ENCODE results near the gene NTPCR. TPM values are rescaled to one million over a fixed set of nuclear protein-coding genes. Genes with fewer than 3 reads are reported as not detected.
"Not testable (repeated sequence)": the region's sequence is repeated elsewhere in the genome, so short reads cannot be mapped to it uniquely, and the experiment has no call there.

The NTPCR gene
- polyA plus RNA-seq, 1 donor (not counting 4 experiments of a cell fraction or from before 2014, with no cell fraction given), result 40.0 TPM

DNA sequence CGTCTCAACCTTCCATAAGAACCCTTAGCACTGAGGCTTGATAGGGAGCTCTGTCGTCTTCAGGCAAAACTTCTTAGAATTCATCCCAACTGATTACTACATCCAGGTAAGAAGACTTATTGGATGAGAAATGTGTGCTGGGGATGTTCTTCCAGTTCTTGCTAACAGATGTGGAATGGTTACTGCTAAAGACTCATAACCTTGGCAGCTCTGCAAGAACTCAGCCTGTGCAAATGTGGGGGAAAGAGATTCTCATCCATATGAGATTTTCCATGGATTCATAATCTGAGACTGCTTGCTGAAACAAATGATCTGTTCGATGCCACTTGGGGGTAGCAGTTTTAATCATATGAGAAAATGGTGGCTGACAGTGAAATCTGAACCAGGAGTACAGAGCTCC is 48.2 kb downstream of the NTPCR start:
- Histone ChIP-seq H3K9ac (ENCODE audit: control insufficient read depth, extremely low read depth, insufficient read depth, low read length) (no peak overlapping the region), H3K9me3 (ENCODE audit: control insufficient read depth, low read depth, low read length) (peaks cover 5% of the 10 kb centered on the region), H3K36me3 (ENCODE audit: control insufficient read depth in 2 of 2, extremely low read depth in 1 of 2, insufficient read depth in 2 of 2, low read length in 2 of 2) (peaks cover 6 to 17% of the 10 kb centered on the region in 2 experiments), H3K79me2 (ENCODE audit: control insufficient read depth, insufficient read depth, low read length) (no peaks in the 10 kb centered on the region), H3K9me1 (ENCODE audit: control insufficient read depth, extremely low read depth, insufficient read depth, low read length) (no peaks in the 10 kb centered on the region), H4K20me1 (ENCODE audit: control insufficient read depth, extremely low read depth, insufficient read depth, low read length) (no peaks in the 10 kb centered on the region), H3K27me3 (ENCODE audit: control insufficient read depth, extremely low read depth, insufficient read depth, low read length) (no peaks in the 10 kb centered on the region), H3K4me2 (ENCODE audit: control insufficient read depth, extremely low read depth, insufficient read depth, low read depth, low read length) (no peak overlapping the region), H3K27ac (ENCODE audit: control insufficient read depth, insufficient read depth, low read length) (no peak overlapping the region), H3K4me3 (ENCODE audit: control insufficient read depth in 2 of 3, extremely low read depth in 1 of 3, insufficient read depth in 2 of 3, low read depth in 1 of 3, low read length in 3 of 3) (no peak overlapping the region), H3K4me1 (ENCODE audit: control insufficient read depth, extremely low read depth, insufficient read depth, low read length) (no peaks in the 10 kb centered on the region), H2AFZ (ENCODE audit: control insufficient read depth, low read length) (no peak overlapping the region)
- dilution Hi-C loops (cut with MboI; ENCODE audit: extremely low pct_ligation_motif_present, low sequenced_read_pairs), result no loop called here
- no peak for FAIRE-seq
- no peak for DNase-seq (ENCODE audit: low read depth, low spot score)
- TF ChIP-seq, protein P1, sequence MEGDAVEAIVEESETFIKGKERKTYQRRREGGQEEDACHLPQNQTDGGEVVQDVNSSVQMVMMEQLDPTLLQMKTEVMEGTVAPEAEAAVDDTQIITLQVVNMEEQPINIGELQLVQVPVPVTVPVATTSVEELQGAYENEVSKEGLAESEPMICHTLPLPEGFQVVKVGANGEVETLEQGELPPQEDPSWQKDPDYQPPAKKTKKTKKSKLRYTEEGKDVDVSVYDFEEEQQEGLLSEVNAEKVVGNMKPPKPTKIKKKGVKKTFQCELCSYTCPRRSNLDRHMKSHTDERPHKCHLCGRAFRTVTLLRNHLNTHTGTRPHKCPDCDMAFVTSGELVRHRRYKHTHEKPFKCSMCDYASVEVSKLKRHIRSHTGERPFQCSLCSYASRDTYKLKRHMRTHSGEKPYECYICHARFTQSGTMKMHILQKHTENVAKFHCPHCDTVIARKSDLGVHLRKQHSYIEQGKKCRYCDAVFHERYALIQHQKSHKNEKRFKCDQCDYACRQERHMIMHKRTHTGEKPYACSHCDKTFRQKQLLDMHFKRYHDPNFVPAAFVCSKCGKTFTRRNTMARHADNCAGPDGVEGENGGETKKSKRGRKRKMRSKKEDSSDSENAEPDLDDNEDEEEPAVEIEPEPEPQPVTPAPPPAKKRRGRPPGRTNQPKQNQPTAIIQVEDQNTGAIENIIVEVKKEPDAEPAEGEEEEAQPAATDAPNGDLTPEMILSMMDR (optimal IDR thresholded peaks at IDR 0.05 in 1 of 3, IDR thresholded peaks at IDR 0.05 in 1 of 3, conservative IDR thresholded peaks at IDR 0.05 in 1 of 3; ENCODE audit: extremely low read depth in 1 of 3, insufficient read depth in 2 of 3, low read length in 3 of 3), result no peak
- no peak for TF ChIP-seq EZH2 (IDR thresholded peaks at IDR 0.05; ENCODE audit: low read length)

GRCh38 chr1:232999956-233000625 is 49.7 kb downstream of the NTPCR start:
- FAIRE-seq (no peak), DNase-seq (ENCODE audit: low read depth, low spot score) (no peak)
- Histone ChIP-seq H3K36me3 (ENCODE audit: control insufficient read depth in 2 of 2, extremely low read depth in 1 of 2, insufficient read depth in 2 of 2, low read length in 2 of 2) (peaks cover 6 to 8% of the 10 kb centered on the region in 2 experiments), H3K27ac (ENCODE audit: control insufficient read depth, insufficient read depth, low read length) (no peak overlapping the region), H3K9me1 (ENCODE audit: control insufficient read depth, extremely low read depth, insufficient read depth, low read length) (no peaks in the 10 kb centered on the region), H3K27me3 (ENCODE audit: control insufficient read depth, extremely low read depth, insufficient read depth, low read length) (no peaks in the 10 kb centered on the region), H3K9me3 (ENCODE audit: control insufficient read depth, low read depth, low read length) (no peaks in the 10 kb centered on the region), H3K4me3 (ENCODE audit: control insufficient read depth in 2 of 3, extremely low read depth in 1 of 3, insufficient read depth in 2 of 3, low read depth in 1 of 3, low read length in 3 of 3) (no peak overlapping the region), H3K4me1 (ENCODE audit: control insufficient read depth, extremely low read depth, insufficient read depth, low read length) (no peaks in the 10 kb centered on the region), H3K4me2 (ENCODE audit: control insufficient read depth, extremely low read depth, insufficient read depth, low read depth, low read length) (no peak overlapping the region), H2AFZ (ENCODE audit: control insufficient read depth, low read length) (no peak overlapping the region), H3K9ac (ENCODE audit: control insufficient read depth, extremely low read depth, insufficient read depth, low read length) (no peak overlapping the region), H3K79me2 (ENCODE audit: control insufficient read depth, insufficient read depth, low read length) (no peaks in the 10 kb centered on the region), H4K20me1 (ENCODE audit: control insufficient read depth, extremely low read depth, insufficient read depth, low read length) (no peaks in the 10 kb centered on the region)
- TF ChIP-seq, protein P1 (optimal IDR thresholded peaks at IDR 0.05 in 1 of 3, IDR thresholded peaks at IDR 0.05 in 1 of 3, conservative IDR thresholded peaks at IDR 0.05 in 1 of 3; ENCODE audit: extremely low read depth in 1 of 3, insufficient read depth in 2 of 3, low read length in 3 of 3), result no peak
- no peak for TF ChIP-seq EZH2 (IDR thresholded peaks at IDR 0.05; ENCODE audit: low read length)
- dilution Hi-C loops (cut with MboI; ENCODE audit: extremely low pct_ligation_motif_present, low sequenced_read_pairs), result no loop called here

- H2AFZ ChIP-seq (ENCODE audit: control insufficient read depth, low read length); H3K9me1 ChIP-seq (ENCODE audit: control insufficient read depth, extremely low read depth, insufficient read depth, low read length); H3K4me2 ChIP-seq (ENCODE audit: control insufficient read depth, extremely low read depth, insufficient read depth, low read depth, low read length); H4K20me1 ChIP-seq (ENCODE audit: control insufficient read depth, extremely low read depth, insufficient read depth, low read length); dilution Hi-C loops (cut with MboI; ENCODE audit: extremely low pct_ligation_motif_present, low sequenced_read_pairs); H3K79me2 ChIP-seq (ENCODE audit: control insufficient read depth, insufficient read depth, low read length); H3K27me3 ChIP-seq (ENCODE audit: control insufficient read depth, extremely low read depth, insufficient read depth, low read length); H3K27ac ChIP-seq (ENCODE audit: control insufficient read depth, insufficient read depth, low read length); H3K4me3 ChIP-seq (ENCODE audit: control insufficient read depth in 2 of 3, extremely low read depth in 1 of 3, insufficient read depth in 2 of 3, low read depth in 1 of 3, low read length in 3 of 3); DNase-seq (ENCODE audit: low read depth, low spot score); H3K4me1 ChIP-seq (ENCODE audit: control insufficient read depth, extremely low read depth, insufficient read depth, low read length); FAIRE-seq; H3K9me3 ChIP-seq (ENCODE audit: control insufficient read depth, low read depth, low read length); H3K9ac ChIP-seq (ENCODE audit: control insufficient read depth, extremely low read depth, insufficient read depth, low read length): not testable (repeated sequence)
- H3K36me3 ChIP-seq (ENCODE audit: control insufficient read depth in 2 of 2, extremely low read depth in 1 of 2, insufficient read depth in 2 of 2, low read length in 2 of 2), result peaks cover 12 to 16% of the 10 kb centered on the region in 2 experiments
Measured at GRCh38 chr1:233003638-233004037, 53.2 kb downstream of the NTPCR start.
